Fibroblast of the conjunctiva (primary cell): ENCODE measurements around the gene TM4SF18.
"Not testable (repeated sequence)": the region's sequence is repeated elsewhere in the genome, so short reads cannot be mapped to it uniquely, and the experiment has no call there.

Source experiments
- DNase-seq: peaks from one replicate; pipeline ENCODE4 v3.0.0-alpha.2; 2010; ENCODE audit warnings: low read depth

Gene TM4SF18, protein sequence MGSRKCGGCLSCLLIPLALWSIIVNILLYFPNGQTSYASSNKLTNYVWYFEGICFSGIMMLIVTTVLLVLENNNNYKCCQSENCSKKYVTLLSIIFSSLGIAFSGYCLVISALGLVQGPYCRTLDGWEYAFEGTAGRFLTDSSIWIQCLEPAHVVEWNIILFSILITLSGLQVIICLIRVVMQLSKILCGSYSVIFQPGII

DNA sequence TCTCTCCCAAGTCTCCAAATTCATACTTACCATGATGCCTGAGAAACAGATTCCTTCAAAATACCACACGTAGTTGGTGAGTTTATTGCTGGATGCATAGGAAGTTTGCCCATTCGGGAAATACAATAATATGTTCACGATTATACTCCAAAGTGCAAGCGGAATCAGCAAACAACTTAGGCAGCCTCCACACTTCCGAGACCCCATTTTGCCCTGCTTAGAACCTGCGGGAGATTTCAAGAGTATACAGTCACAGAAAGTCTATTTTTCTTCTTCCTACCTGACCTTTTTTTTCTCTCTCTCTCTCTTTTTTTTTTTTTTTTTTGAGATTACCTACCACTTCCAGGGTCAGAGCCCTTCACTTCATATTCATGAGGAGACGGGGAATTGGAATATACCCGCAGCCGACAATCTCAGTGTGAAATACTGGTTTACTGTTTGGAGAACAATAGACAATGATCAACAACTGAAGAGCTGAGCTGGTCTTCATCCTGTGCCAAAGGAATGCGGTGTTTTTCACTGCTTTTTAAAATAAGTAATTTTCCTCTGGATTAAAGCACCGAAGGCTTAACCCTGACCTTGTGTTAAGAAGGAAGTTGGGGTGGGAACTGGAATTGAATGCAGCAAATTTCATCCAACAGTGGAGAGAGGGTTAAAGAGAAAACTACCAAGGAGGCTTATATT, at the start of gene TM4SF18:
TM4SF18 (minus strand) TSS at position 461 of the 684 bp plus-strand sequence; CDS start at position 207, 254 bp downstream.
- DNase-seq = no peak

DNA sequence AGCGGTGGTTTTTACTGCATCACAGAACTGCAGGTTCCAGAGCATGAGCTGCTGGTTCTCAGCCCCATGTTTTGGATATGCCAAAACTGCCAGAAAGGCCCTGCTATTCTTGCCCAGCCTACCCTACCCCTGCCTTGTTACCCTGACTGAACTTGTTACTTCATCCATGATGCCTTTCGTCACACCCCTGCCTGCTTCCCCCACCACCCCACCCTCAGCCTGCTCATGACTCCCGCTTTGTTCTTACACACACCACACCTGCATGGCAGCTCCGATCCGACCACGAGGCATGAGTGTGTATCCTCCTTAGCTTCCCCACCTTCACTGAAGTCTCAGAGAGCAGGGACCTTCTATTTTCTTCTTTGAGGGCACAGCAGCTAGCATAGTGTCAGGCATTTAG, 49.1 kb upstream of the TM4SF18 start:
- no peak for DNase-seq

DNA sequence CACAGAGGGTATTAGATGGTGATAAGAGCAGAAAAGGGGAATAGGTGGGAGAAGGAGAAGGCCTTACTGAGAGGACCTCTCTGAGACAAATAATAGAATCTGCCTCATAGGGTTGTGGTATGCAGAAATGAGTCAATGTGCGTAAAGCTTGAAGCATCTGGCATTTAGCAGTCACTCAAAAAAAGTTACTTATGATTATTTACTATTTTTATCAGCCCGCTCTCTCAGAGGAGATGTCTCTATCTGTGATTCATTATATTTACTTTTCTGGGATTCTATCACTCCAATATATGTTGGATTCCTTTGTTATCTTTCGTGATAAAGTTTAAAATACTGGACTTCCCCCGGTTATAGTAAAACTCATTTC, 48.6 kb upstream of the TM4SF18 start:
- DNase-seq = no peak

DNA sequence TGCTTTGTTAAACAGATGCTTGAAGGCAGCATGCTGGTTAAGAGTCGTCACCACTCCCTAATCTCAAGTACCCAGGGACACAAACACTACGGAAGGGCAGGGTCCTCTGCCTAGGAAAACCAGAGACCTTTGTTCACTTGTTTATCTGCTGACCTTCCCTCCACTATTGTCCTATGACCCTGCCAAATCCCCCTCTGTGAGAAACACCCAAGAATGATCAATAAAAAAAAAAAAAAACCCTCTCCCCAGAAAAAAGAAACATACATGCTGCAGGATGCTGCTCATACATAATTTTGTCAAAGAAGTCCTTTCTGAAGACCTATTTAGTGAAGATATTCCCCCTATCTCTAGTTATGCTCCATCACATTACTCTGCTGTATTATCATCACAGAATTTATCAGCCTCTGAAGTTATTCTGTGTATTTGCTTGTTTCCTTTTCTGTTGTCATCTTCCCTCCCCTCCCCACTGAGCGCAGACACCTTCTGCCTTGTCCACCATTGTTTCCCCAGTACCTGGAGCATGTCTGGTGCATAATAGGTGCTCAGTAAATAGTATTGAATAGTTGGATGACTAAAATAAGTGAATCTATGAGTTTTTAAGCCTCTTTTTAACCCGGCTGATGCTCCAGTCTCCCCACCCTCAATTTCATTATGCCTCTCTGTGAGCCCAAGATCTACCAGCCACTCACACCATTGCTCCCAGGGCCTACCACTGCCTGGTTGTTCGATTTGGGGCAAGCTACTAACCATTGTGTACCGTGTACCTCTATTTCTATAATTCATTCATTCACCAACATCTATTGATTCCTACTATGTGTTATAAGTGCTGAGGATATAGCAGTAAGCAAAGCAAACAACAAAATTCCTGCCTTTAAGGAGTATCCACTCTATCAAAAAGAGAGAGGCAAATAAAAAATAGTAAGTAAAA, 48.0 kb upstream of the TM4SF18 start:
- DNase-seq = no peak

DNA sequence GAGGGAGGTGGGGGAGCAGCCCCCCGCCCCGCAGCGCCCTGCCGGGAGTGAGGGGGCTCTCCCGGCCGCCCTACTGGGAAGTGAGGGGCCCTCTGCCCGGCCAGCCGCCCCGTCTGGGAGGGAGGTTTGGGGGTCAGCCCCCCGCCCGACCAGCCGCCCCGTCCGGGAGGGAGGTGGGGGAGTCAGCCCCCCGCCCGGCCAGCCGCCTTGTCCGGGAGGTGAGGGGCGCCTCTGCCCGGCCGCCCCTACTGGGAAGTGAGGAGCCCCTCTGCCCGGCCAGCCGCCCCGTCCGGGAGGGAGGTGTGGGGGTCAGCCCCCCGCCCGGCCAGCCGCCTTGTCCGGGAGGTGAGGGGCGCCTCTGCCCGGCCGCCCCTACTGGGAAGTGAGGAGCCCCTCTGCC, 46.8 kb upstream of the TM4SF18 start:
- DNase-seq = not testable (repeated sequence)

DNA sequence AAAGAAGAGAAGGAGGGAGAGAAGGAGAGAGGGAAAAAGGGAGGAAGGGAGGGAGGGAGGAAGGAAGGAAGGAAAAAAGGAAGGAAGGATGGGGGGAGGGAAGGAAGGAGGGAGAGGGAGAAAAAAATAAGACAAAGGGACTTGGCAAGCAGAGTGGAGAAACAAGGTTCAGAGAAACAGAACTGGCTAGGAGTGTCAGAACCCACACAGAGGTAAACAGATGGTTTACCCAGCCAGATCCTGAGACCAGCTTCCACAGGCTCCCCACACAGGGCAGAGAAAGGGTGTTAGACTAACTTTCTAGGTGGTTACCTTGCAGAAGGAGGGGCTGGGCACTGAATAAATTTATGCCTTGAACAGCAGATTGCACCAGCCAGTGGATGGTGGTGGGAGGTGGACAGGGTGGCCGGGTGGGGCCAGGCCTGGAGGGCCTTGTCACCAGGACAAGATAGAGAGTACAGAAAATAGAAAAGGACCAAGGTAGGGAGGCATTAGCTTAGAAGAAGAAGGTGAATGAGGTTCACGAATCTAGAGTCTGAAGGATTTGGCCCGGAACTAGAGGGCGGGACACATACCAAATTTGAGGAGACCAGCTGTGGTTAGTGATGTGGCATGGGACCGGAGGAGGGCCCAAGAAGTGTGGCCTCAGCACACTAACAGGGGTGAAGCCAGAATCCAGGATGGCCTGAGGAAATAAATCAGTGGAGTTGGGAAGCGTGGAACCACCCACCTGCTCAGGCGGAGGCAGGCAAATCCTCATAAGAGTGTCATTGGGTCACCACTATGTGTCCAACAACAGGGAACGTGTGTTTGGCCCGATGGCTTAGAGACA, 45.3 kb upstream of the TM4SF18 start:
- DNase-seq = no peak

DNA sequence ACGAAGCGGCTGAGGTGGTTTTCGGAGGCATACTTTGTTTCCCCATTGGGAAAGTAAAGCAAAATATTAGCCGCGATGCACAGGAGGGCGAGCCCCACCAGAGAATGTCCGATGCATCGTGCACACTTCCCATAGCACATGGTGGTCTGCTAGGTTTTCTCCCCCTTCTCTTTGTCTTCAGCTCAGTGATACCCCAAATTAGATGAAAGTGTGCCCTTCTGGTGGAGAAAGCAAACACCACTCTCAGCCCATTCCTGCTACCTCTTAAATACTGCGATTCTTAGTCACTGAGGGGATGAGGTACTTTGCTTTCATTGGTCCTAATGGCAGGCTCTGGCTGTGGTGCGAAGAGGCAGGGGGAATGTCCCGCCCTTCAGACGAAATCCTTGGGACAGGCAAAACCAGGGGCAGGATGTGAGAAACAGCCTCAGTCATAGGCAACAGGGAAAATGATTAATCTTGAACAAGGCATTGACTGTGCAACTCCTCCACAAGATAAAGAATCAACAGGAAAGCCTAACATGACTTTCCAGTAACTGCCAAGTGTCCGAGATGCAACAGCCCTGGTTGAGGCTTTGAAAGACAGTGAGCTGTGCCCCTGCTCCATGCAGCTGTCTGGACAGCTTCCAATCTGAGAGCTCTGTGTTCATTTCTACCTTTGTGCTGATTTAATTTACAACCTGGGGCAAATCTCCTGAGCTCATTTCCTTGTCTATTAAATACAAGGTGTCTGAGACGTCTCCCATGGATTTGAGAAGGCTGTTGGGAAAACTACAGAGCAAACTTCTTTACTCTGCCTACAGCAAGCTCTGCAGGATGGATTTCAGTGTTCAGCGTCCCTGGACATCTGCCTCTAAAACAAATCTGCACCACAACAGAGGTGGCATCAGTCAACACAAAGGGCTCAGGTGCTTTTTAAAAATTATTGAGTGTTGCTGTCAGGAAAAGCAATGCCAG, 44.2 kb upstream of the TM4SF18 start, which contains the start of gene TM4SF1:
TM4SF1 (minus strand) TSS at position 242 of the 957 bp plus-strand sequence; CDS start at position 140, 102 bp downstream.
- DNase-seq = peak; percentile 85

DNA sequence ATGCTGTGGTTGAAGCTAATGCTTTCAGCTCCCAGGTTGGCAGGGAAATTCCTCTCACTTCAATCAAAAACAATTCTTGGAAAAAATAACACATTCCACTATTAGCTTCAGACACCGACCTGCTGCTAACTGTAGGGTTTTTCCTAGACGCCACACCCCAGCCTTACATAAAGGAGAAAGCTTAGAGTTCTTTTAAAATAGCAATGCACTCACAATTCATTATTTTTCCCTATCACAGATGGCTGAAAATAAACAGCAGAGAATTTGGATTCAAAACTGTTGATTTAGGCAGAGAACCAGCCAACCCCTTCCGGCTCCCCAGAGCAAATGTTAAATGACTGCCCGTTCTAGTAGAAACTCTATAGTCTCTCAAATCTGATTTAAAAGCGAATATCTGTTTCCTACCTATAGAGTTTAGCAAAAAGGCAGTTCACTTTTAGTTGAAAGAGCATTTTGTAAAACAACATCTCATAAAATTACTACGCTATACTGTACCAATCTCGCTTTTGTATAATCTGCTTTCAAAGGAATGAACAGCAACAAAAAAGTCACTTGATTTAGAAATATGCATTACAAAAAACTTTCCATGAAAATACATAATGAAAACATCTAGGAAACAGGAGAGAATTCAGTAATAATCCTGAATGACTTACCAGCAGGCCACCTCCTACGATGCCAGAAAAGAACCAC, 43.4 kb upstream of the TM4SF18 start:
- DNase-seq = no peak

DNA sequence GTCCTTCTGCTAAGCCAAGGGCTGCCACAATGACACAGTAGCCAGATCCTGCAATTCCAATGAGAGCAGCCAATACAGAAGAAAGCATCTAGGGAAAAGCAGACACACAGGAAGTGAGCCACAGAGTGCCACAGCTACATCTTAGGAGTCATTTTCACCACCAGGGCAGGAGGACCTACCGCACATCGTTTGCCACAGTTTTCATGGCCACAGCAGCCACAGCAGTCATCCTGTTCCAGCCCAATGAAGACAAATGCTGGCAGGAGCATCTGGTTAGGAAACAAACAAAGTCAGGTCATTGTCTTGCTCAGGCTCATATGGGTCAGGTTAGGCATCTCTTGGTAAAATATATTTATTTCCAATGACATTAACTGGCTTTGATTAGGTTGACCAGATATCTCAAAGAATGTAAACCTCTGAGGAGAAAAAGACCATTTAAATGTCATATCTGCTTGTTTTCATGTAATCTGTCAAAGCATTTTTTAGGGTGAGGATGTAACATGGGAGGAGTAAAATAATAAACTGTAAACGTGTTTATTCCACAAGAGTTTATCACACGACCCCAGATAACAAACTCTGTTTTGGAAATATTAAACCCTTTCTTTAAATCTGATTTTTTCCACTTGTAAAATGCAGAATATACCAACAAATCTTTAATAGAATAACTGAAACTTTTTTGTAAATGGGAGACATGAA, 42.2 kb upstream of the TM4SF18 start:
- DNase-seq = no peak

DNA sequence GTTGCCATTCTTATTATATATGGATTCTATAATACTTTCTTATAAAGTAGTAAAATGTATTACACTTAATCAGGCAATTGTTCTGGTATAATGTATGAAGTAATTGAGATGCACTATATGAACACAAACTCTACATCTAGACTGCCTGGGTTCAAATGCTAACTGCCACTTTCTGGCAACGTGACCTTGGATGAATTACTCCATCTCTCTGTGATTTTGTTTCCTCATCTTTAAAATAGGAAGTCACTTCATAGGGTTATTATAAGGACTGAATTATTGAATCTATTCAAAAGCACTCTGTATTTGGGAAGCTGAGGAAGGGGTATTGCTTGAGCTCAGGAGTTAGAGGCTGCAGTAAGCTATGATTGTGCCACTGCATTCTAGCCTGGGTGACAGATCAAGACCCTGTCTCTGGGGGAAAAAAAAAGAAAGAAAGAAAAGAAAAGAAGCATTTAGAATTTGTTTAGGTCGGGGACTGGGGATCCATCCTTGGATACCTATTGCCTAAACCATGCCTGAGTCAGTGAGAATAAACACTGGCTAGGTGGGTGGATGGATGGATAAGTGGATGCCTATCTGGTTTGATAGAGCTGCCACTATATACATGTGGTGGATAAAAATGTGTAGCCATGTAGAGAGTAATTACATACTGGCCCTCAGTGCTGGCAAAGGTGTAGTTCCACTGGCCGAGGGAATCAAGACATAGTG, 41.5 kb upstream of the TM4SF18 start:
- DNase-seq = no peak

DNA sequence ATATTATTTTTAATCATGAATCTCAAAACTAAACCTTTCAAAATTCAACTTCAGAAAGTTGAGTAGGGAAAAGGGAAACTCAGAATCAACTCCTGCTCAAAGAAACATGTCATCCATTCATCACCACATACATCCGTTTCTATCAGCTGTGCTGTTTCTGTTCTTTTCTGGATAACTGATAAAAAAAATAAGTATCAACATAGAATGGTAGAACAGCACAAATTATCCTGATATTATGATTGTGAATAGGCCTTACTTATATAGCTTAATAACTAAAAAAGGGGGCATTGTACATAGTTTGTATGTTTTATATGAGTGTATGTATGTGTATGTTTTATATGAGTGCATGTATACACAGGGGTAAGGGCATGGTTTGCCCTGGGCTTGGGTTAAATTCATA, 41.0 kb upstream of the TM4SF18 start:
- DNase-seq = no peak

DNA sequence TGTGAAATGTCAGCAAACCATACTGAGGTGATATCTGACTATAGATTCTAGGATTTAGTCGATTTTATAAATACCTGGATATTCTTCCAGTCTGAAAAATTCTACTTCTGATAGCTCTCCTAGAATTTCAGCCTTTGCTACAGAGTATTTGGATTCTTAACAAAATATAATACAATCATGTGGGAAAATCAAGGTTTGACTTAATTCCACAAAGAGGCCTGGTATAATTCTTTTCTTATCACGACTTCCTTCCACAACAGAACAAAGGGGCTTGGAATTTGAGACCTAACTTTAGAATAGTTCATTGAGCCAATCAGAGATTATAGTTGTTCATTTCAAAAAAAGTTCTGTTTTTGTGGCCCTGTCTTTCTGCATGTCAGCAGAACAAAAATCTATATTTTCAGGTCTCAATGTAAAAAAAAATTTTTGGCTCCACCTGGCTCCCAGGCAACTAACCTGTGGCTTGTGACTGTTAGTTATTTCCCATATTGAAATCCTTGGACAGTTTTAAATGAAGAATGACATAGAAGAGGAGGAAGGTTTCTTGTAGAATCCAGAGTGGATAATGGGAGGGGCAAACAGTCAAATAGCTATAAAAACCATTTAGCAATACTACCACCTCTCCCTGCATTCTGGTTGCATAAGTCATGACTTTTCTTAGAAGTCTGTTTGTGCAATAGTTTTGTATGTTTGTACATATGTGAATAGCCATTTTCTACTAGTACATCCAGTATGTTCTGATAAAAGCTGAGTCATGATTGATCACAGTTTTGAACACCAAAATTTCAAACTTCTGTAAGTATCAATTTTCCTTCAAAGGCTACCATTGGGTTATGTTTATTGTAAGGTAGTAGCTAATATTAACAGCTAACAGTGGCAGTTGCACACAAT, 40.0 kb upstream of the TM4SF18 start:
- peak; percentile 74 for DNase-seq

DNA sequence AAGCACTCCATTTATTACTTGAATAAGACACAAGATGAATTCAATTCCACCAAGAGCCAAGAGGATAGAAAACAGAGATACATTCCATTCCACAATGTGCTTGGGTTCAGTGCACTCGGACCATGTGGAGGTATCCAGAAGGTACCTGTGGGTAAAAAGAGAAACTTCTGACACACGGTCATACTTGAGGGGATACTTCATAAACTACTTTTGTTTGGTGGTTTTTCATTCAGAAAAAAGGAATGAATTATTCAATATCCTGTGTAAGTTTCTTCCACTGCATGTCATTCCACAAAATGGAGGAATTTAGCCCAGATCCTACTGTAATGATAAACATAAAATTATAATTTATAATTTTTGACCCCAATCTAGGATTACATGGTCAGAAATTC, 38.3 kb upstream of the TM4SF18 start:
- no peak for DNase-seq

DNA sequence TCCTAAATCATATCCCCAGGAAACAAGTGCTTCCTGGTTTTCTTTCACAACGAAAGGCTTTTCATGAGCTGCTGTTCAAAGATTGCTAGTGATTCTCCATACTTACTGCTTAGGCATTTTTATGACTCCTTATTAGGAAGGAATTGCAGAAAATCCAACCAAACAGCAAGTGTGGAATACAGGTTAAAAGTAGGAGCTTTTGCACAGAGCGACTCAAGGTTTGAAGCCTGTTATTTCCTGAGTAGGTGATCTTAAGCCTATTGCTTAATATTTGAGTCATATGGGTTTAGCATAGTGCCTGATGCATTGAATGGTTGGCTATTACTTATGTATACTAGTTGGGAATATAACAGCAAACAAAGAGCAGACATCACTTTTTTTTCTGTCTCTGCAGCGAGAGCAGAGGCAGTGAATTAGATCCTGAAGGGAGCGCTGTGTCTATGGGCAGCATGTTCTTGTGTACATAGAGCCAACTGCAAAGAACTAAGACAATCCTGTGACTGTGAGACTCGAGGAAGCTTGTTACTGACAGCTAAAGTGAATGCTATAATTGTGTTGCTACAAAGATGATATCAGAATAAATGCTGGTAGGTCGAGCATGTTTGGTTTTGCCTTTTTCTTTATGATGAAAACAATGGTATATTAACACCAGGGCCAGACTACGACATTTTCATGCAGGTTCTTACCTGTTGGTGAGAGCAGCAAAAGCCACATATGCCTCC, 37.7 kb upstream of the TM4SF18 start:
- no peak for DNase-seq

DNA sequence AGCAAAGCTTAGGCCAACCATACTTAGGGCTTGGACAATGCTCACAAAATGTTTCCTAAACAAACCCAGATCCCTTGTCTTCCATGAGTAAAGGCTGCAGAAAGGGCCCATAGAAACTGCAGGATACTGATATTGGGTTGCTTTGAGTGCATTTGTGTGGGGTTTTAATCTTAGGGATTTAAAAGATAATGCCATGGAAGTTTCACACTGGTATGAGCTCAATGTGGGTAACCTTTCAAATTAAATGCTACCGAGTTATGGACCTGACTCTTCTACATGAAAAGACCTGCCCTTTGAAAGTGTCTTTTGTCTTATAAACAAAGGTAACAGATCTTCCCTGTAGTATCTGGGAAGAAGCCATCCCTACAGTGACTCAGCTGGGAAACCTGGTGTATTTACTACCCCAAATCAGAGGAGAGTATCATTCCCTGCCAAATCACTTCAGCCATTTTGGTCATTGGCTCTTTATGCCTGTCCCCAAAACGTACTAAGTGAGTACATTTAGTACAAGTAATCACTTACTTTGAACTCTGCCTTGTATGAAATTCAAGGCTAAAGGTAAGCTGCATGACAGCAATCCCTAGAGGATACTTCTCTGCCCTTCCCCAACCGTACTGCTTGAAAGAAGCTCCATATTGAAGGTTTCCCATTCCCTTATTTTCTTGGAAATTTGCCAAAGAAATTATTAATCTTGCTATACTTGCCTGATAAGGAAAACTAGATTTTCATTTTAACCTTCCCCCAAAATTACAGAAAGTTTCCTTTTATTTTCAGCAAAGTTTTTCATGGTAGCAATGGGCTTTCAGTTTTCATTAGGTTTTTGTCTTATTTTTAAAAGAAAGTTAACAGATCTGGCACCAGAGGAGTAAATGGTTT, 36.8 kb upstream of the TM4SF18 start:
- no peak for DNase-seq
